K562 (cell line): ENCODE measurements around the gene ATP5ME. TPM values are rescaled to one million over a fixed set of nuclear protein-coding genes. Genes with fewer than 3 reads are reported as not detected.

Experiments
- CBX8 ChIP-seq: fragments of 200-600 bp; sonication (generic); IDR thresholded peaks from 2 replicates; pipeline ENCODE4 v1.6.1; 2012; ENCODE audit warnings: borderline replicate concordance, mixed run types, low read depth, mild to moderate bottlenecking, moderate library complexity, mixed read lengths, low read length, control low read depth, inconsistent platforms; ENCODE audit not compliant: poor library complexity, severe bottlenecking; ENCODE audit errors: extremely low read depth
- GABPB1 ChIP-seq: sonication (generic); formaldehyde crosslinking; IDR thresholded peaks from 2 replicates; pipeline ENCODE4 v1.8.0; 2022; ENCODE audit warnings: mild to moderate bottlenecking, missing genetic modification reagents
- HMG20B ChIP-seq: fragments of 250-450 bp; sonication (Bioruptor Pico); IDR thresholded peaks from 2 replicates; pipeline ENCODE4 v1.5.0; 2021; ENCODE audit warnings: mild to moderate bottlenecking
- NCOA1 ChIP-seq: fragments of 450-650 bp; IDR thresholded peaks from 2 replicates; pipeline ENCODE4 v1.6.1; 2016; ENCODE audit warnings: low read depth
- POLR2A ChIP-seq: fragments of 450-650 bp; conservative IDR thresholded peaks from 2 replicates; pipeline ENCODE4 v1.6.1; 2016
- THRA ChIP-seq: fragments of 450-650 bp; IDR thresholded peaks from 2 replicates; pipeline ENCODE4 v1.6.1; 2017; ENCODE audit warnings: mild to moderate bottlenecking, moderate library complexity
- XRCC4 ChIP-seq: IDR thresholded peaks from one replicate; pipeline ENCODE4 v1.6.1; 2011; ENCODE audit not compliant: insufficient read depth, insufficient read length; ENCODE audit errors: extremely low read depth
- YY1 ChIP-seq, 3 experiments: IDR thresholded peaks; 2 replicates each; pipeline ENCODE4 v1.6.1; 2011; ENCODE audit warnings: low read length in 2 of 3, mild to moderate bottlenecking in 2 of 3, moderate library complexity in 2 of 3, borderline replicate concordance in 1 of 3, control low read depth in 1 of 3, low read depth in 1 of 3; ENCODE audit not compliant: insufficient read depth in 3 of 3, insufficient replicate concordance in 2 of 3, control insufficient read depth in 1 of 3, insufficient read length in 1 of 3; ENCODE audit errors: extremely low read depth in 1 of 3
- ZKSCAN3 ChIP-seq: fragments of 250-450 bp; sonication (Bioruptor Pico); IDR thresholded peaks from 2 replicates; pipeline ENCODE4 v1.4.0; 2020
- ZNF232 ChIP-seq: sonication (generic); formaldehyde crosslinking; IDR thresholded peaks from 2 replicates; pipeline ENCODE4 v1.8.0; 2022; ENCODE audit warnings: mild to moderate bottlenecking, missing genetic modification reagents
- ZNF512 ChIP-seq: IDR thresholded peaks from 2 replicates; pipeline ENCODE4 v1.6.1; 2016; ENCODE audit warnings: missing genetic modification characterization, missing compliant biosample characterization
- ZNF717 ChIP-seq: fragments of 250-450 bp; sonication (Bioruptor Pico); IDR thresholded peaks from 2 replicates; pipeline ENCODE4 v1.5.0; 2021
- polyA plus RNA-seq, 8 experiments: library from polyadenylated mRNA; depleted of rRNA in 4 of 8; stranded (reverse) in 5 of 8; unstranded in 3 of 8; fragments of >200 nt; fragmentation: Nextera tagmentation in 2 of 8; fragmentation: Illumina TruSeq in 1 of 8; extraction: Ambion mirVana in 2 of 8; extraction: Trizol in 1 of 8; gene quantifications; 2 replicates each; pipeline versions ENCODE4 v1.2.1 to v1.2.3, GENCODE V29; 2011 to 2014; ENCODE audit warnings: inconsistent platforms in 1 of 8, missing spikeins in 1 of 8
- total RNA-seq, 7 experiments: library from RNA; depleted of rRNA in 6 of 7; stranded (reverse); fragments of >200 nt in 6 of 7; fragmentation: Illumina TruSeq in 2 of 7; extraction: Trizol in 2 of 7; gene quantifications; 2 replicates each; pipeline versions ENCODE4 v1.2.1 to v1.2.3, GENCODE V29; 2011 to 2021; ENCODE audit warnings: low replicate concordance in 1 of 7
- TF ChIP-seq, protein P1 (sequence below): fragments of 450-650 bp; IDR thresholded peaks from 2 replicates; pipeline ENCODE4 v1.6.1; 2016; ENCODE audit warnings: low read depth
- TF ChIP-seq, protein P2 (sequence below): IDR thresholded peaks from 2 replicates; pipeline ENCODE4 v1.6.1; 2011; ENCODE audit not compliant: insufficient read length; ENCODE audit errors: extremely low read depth

ATP5ME gene
- total and polyA plus RNA-seq, 9 of the 15 experiments (the other 6 are each of a cell fraction or from before 2014, with no cell fraction given): 509 to 2,480 (median 887) TPM

GRCh38 chr4:687048-687970 lies 13.2 kb upstream of the ATP5ME start (continued):
- TF ChIP-seq, protein P1, sequence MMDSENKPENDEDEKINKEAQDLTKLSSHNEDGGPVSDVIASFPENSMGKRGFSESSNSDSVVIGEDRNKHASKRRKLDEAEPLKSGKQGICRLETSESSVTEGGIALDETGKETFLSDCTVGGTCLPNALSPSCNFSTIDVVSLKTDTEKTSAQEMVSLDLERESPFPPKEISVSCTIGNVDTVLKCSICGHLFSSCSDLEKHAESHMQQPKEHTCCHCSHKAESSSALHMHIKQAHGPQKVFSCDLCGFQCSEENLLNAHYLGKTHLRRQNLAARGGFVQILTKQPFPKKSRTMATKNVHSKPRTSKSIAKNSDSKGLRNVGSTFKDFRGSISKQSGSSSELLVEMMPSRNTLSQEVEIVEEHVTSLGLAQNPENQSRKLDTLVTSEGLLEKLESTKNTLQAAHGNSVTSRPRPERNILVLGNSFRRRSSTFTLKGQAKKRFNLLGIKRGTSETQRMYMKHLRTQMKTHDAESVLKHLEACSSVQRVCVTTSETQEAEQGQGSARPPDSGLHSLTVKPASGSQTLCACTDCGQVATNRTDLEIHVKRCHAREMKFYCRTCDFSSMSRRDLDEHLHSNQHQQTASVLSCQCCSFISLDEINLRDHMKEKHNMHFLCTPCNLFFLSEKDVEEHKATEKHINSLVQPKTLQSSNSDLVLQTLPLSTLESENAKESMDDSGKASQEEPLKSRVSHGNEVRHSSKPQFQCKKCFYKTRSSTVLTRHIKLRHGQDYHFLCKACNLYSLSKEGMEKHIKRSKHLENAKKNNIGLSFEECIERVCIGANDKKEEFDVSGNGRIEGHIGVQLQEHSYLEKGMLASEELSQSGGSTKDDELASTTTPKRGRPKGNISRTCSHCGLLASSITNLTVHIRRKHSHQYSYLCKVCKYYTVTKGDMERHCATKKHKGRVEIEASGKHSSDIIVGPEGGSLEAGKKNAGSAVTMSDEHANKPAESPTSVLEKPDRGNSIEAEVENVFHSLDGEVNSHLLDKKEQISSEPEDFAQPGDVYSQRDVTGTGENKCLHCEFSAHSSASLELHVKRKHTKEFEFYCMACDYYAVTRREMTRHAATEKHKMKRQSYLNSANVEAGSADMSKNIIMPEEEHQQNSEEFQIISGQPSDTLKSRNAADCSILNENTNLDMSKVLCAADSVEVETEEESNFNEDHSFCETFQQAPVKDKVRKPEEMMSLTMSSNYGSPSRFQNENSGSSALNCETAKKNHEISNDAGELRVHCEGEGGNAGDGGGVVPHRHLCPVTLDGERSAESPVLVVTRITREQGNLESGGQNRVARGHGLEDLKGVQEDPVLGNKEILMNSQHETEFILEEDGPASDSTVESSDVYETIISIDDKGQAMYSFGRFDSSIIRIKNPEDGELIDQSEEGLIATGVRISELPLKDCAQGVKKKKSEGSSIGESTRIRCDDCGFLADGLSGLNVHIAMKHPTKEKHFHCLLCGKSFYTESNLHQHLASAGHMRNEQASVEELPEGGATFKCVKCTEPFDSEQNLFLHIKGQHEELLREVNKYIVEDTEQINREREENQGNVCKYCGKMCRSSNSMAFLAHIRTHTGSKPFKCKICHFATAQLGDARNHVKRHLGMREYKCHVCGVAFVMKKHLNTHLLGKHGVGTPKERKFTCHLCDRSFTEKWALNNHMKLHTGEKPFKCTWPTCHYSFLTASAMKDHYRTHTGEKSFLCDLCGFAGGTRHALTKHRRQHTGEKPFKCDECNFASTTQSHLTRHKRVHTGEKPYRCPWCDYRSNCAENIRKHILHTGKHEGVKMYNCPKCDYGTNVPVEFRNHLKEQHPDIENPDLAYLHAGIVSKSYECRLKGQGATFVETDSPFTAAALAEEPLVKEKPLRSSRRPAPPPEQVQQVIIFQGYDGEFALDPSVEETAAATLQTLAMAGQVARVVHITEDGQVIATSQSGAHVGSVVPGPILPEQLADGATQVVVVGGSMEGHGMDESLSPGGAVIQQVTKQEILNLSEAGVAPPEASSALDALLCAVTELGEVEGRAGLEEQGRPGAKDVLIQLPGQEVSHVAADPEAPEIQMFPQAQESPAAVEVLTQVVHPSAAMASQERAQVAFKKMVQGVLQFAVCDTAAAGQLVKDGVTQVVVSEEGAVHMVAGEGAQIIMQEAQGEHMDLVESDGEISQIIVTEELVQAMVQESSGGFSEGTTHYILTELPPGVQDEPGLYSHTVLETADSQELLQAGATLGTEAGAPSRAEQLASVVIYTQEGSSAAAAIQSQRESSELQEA: no peak
- TF ChIP-seq THRA (no peak), NCOA1 (no peak), HMG20B (no peak), GABPB1 (CRISPR knock-in tag) (peak; percentile 18; the same call in 1 of the 2 replicates), XRCC4 (no peak), POLR2A (peak; percentile 79), YY1 (IDR thresholded peaks at IDR 0.05; ENCODE audit: borderline replicate concordance in 1 of 3, control insufficient read depth in 1 of 3, extremely low read depth in 1 of 3, insufficient read depth in 3 of 3, insufficient read length in 1 of 3, insufficient replicate concordance in 2 of 3, low read depth in 1 of 3, low read length in 2 of 3) (peak in 1 of 3 experiments; percentile 14), CBX8 (no peak), ZNF512 (tag) (no peak), ZNF232 (CRISPR knock-in tag) (no peak), ZKSCAN3 (CRISPR knock-in tag) (no peak), ZNF717 (CRISPR knock-in tag) (no peak)
- TF ChIP-seq, protein P2, sequence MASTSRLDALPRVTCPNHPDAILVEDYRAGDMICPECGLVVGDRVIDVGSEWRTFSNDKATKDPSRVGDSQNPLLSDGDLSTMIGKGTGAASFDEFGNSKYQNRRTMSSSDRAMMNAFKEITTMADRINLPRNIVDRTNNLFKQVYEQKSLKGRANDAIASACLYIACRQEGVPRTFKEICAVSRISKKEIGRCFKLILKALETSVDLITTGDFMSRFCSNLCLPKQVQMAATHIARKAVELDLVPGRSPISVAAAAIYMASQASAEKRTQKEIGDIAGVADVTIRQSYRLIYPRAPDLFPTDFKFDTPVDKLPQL: no peak
